Mesodermal cell (in vitro differentiated cells): ENCODE results near the gene MYO5A.
"Not testable (repeated sequence)": the region's sequence is repeated elsewhere in the genome, so short reads cannot be mapped to it uniquely, and the experiment has no call there.

Experiments
- H3K27ac ChIP-seq: 2 replicates; pipeline ENCODE4 v1.7.0; 2013; ENCODE audit warnings: mild to moderate bottlenecking, low read depth, low read length, moderate library complexity; ENCODE audit not compliant: severe bottlenecking
- H3K36me3 ChIP-seq: 2 replicates; pipeline ENCODE4 v1.7.1; 2013; ENCODE audit warnings: mild to moderate bottlenecking, low read length, moderate library complexity; ENCODE audit not compliant: control insufficient read depth, insufficient read depth
- H3K4me1 ChIP-seq: one replicate; pipeline ENCODE4 v1.7.1; 2013; ENCODE audit warnings: mild to moderate bottlenecking, low read length; ENCODE audit not compliant: insufficient read depth, control insufficient read depth, poor library complexity, severe bottlenecking
- H3K4me3 ChIP-seq: 2 replicates; pipeline ENCODE4 v1.7.0; 2013; ENCODE audit warnings: low read length, control low read depth, mild to moderate bottlenecking; ENCODE audit not compliant: insufficient read depth, poor library complexity, severe bottlenecking; ENCODE audit errors: extremely low read depth
- H3K9me3 ChIP-seq: 2 replicates; pipeline ENCODE4 v1.7.1; 2013; ENCODE audit warnings: mild to moderate bottlenecking, low read length, moderate library complexity; ENCODE audit not compliant: control insufficient read depth
- WGBS, 2 experiments: methylation state at CpG; one replicate each; pipeline ENCODE4 v1.1.5; 2013; ENCODE audit warnings: missing lambda C conversion rate in 2 of 2; ENCODE audit not compliant: insufficient coverage in 2 of 2; 5-methylcytosine and 5-hydroxymethylcytosine counted together

The MYO5A gene

DNA sequence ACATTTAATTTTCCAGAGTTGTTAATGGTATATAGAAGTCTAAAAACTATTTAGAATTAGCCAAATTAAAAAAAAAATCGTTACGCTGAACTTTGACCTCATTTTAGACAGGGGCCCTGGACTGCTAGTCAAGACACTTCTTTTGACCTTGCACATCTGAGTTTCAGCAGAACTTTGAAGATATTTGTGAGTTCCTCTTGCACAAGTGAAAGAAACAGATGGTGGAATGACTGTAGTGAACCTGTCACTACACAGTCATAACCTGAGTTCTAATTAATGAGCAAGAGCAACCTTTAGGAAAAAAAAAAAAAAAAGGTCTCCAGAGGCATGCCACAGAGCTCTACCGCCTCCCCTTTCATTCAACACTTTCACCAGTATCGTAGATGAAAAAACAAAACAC lies 238.4 kb downstream of the MYO5A start:
- H3K27ac ChIP-seq, result no peak overlapping the region
- WGBS, 2 experiments, result 33% methylated on average over 2 of the region's 4 CpGs; no CpG with 5 or more reads in 1 of the 2 experiments
- H3K4me3 ChIP-seq, result no peak overlapping the region
- no peaks in the 10 kb centered on the region for H3K36me3 ChIP-seq
- peaks cover 3% of the 10 kb centered on the region for H3K4me1 ChIP-seq
- H3K9me3 ChIP-seq, result no peaks in the 10 kb centered on the region

DNA sequence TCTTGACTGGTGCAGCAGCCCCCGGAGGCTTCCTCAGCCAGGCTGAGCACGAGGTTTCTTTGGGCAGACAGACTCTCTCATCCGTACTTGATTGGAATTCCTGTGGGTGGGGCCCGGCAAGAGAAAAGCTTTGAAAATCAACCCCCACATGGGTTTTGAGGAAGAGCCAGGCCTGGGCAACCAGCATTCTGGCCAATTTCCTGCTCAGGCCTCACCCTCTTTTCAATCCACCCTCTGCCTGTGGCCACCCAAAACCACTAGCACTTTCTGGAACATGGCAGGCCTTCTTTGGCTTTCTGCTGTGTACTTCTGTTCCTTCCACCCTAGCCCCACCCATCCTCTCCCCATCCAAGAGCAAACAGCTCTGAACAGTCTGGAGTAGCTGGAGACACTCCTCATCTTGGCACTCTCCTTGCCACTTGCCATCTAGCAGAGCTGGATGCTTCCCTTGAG lies 239.0 kb downstream of the MYO5A start:
- no peaks in the 10 kb centered on the region for H3K9me3 ChIP-seq
- H3K4me3 ChIP-seq, result no peak overlapping the region
- H3K27ac ChIP-seq, result no peak overlapping the region
- no peaks in the 10 kb centered on the region for H3K36me3 ChIP-seq
- WGBS, 2 experiments, result 17 to 55% methylated on average over 2 to 3 of the region's 4 CpGs
- H3K4me1 ChIP-seq, result peaks cover 3% of the 10 kb centered on the region

DNA sequence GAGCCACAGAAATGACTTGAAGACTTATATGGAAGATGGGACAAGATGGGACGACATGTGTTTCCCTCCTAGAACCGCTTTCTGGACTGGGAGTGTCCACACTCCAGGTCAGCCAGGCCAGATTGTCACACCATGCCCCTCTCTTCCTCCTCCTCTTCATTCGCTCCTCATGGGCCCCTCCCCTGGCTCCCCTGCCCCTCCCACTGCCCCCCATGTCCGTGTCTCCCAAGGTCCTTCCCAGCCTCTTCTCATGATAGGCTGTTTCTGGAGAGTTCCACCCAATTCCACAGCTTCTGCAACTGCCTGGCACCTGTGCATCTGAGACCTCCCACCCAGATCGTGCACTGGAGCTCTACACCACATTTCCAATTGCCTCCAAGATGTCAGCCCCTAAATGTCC lies 239.7 kb downstream of the MYO5A start:
- WGBS, 2 experiments, result 83 to 87% methylated on average over 3 to 5 of the region's 5 CpGs
- Histone ChIP-seq H3K4me1 (peaks cover 3% of the 10 kb centered on the region), H3K9me3 (no peaks in the 10 kb centered on the region), H3K27ac (no peak overlapping the region), H3K36me3 (no peaks in the 10 kb centered on the region), H3K4me3 (no peak overlapping the region)

GRCh38 chr15:52288051-52288942 lies 240.4 kb downstream of the MYO5A start:
- Histone ChIP-seq H3K27ac (no peak overlapping the region), H3K4me3 (no peak overlapping the region), H3K9me3 (no peaks in the 10 kb centered on the region), H3K36me3 (no peaks in the 10 kb centered on the region), H3K4me1 (peaks cover 3% of the 10 kb centered on the region)
- 83 to 88% methylated on average over 10 to 12 of the region's 13 CpGs for WGBS, 2 experiments

GRCh38 chr15:52287114-52287513 lies 241.6 kb downstream of the MYO5A start:
- H3K4me3 ChIP-seq, result no peak overlapping the region
- peaks cover 3% of the 10 kb centered on the region for H3K4me1 ChIP-seq
- WGBS, 2 experiments, result 90 to 100% methylated on average over 2 to 4 of the region's 7 CpGs
- no peaks in the 10 kb centered on the region for H3K9me3 ChIP-seq
- no peaks in the 10 kb centered on the region for H3K36me3 ChIP-seq
- no peak overlapping the region for H3K27ac ChIP-seq

GRCh38 chr15:52285941-52286340 lies 242.7 kb downstream of the MYO5A start:
- not testable (repeated sequence) for H3K4me1 ChIP-seq, H3K9me3 ChIP-seq, H3K27ac ChIP-seq, H3K36me3 ChIP-seq, H3K4me3 ChIP-seq
- 76 to 94% methylated on average over 3 of the region's 34 CpGs for WGBS, 2 experiments

DNA sequence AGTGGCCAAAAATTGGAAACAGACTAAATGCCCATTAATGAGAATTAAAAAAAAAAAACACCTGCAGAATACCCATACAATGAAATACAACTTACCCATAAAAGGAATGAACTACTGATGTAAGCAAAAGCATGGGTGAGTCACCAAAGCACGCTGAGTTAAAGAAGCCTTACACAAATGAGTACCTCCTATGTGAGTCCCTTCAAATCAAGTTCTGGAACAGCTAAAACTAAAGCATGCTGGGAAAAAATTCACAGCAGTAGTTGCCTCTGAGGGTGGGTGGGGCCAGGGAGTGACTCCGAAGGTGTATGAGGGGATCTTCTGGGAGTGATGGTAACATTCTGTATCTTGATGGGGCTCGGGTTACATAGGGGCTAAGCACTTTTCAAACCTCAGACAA lies 244.5 kb downstream of the MYO5A start:
- WGBS, 2 experiments, result 100% methylated on average over 1 of the region's 3 CpGs
- no peak overlapping the region for H3K4me3 ChIP-seq

DNA sequence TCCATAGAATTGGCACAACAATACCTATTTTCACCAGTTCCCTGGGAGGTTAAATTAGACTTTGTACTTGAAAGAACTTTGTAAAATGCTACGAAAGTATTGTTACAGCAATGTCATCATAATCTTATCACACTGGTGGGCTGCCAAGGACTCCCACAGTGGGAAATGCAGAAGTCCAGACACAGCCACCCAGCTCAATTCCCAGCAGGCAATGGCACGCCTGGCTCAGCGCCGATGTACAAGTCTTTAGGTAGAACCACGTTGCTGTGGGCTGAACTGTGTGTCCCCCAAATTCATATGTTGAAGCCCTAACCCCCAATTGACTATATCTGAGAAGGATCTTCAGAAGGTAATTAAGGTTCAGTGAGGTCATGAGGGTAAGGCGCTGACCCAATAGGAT lies 245.4 kb downstream of the MYO5A start:
- H3K27ac ChIP-seq, result no peak overlapping the region
- H3K4me1 ChIP-seq, result no peaks in the 10 kb centered on the region
- H3K9me3 ChIP-seq, result no peaks in the 10 kb centered on the region
- 93 to 96% methylated on average over 3 to 4 of the region's 6 CpGs for WGBS, 2 experiments
- H3K4me3 ChIP-seq, result no peak overlapping the region
- H3K36me3 ChIP-seq, result no peaks in the 10 kb centered on the region

More for the DNA sequence above, 244.5 kb downstream of the MYO5A start:
- H3K4me1 ChIP-seq, result no peaks in the 10 kb centered on the region
- H3K27ac ChIP-seq, result no peak overlapping the region
- H3K36me3 ChIP-seq, result no peaks in the 10 kb centered on the region
- H3K9me3 ChIP-seq, result no peaks in the 10 kb centered on the region

GRCh38 chr15:52282418-52282817 lies 246.3 kb downstream of the MYO5A start:
- Histone ChIP-seq H3K4me3 (no peak overlapping the region), H3K4me1 (no peaks in the 10 kb centered on the region), H3K9me3 (no peaks in the 10 kb centered on the region), H3K27ac (no peak overlapping the region), H3K36me3 (no peaks in the 10 kb centered on the region)
- 92 to 95% methylated on average over 13 to 14 of the region's 14 CpGs for WGBS, 2 experiments

- Histone ChIP-seq H3K9me3 (no peaks in the 10 kb centered on the region), H3K36me3 (no peaks in the 10 kb centered on the region), H3K4me1 (no peaks in the 10 kb centered on the region), H3K27ac (no peak overlapping the region), H3K4me3 (no peak overlapping the region)
- 87 to 95% methylated on average over 9 to 10 of the region's 10 CpGs for WGBS, 2 experiments
Observed at GRCh38 chr15:52281085-52282035, 247.3 kb downstream of the MYO5A start.
